Adrenal gland (tissue), 12 donors: Measurements from ENCODE around the gene RAD52. TPM values are rescaled to one million over a fixed set of nuclear protein-coding genes. Genes with fewer than 3 reads are reported as not detected.

Experiments used
- DNase-seq, 7 donors: peaks; one replicate each; pipeline ENCODE4 v3.0.0-alpha.2; 2019 to 2020
- H3K27ac ChIP-seq, 5 donors: fragments of 200-600 bp; sonication (generic) in 4 of 5; 1 replicate in 3 of 5; 2 replicates in 2 of 5; pipeline versions ENCODE4 v1.5.1 to v1.8.0; 2016 to 2020; ENCODE audit warnings: mild to moderate bottlenecking in 1 of 5
- H3K27me3 ChIP-seq: fragments of 200-600 bp; 2 replicates; pipeline ENCODE4 v1.8.0; 2021
- H3K36me3 ChIP-seq, 2 donors: fragments of 200-600 bp; replicated peaks in 1 of 2; 1 replicate in 1 of 2; 2 replicates in 1 of 2; pipeline versions ENCODE4 v1.5.1 to v1.8.0; 2018 to 2022
- H3K4me1 ChIP-seq, 2 donors: fragments of 200-600 bp; replicated peaks in 1 of 2; 1 replicate in 1 of 2; 2 replicates in 1 of 2; pipeline versions ENCODE4 v1.5.1 to v1.8.0; 2018 to 2021
- H3K4me3 ChIP-seq, 4 donors: fragments of 200-600 bp; sonication (generic) in 3 of 4; one replicate each; pipeline ENCODE4 v1.5.1; 2016 to 2018
- H3K9me3 ChIP-seq, 3 donors: fragments of 200-600 bp; sonication (generic) in 1 of 3; replicated peaks in 1 of 3; 1 replicate in 2 of 3; 2 replicates in 1 of 3; pipeline versions ENCODE4 v1.5.1 to v1.8.0; 2016 to 2021
- POLR2A ChIP-seq, 2 donors: fragments of 450-650 bp; IDR thresholded peaks; one replicate each; pipeline ENCODE4 v1.6.1; 2017; ENCODE audit warnings: antibody characterized with exemption in 2 of 2, mild to moderate bottlenecking in 2 of 2, moderate library complexity in 1 of 2
- WGBS, 4 donors: extraction: QIAGEN DNeasy Blood & Tissue Kit in 2 of 4; methylation state at CpG; one replicate each; pipeline versions ENCODE4 v1.1.5 to v1.1.7; 2013 to 2017; 5-methylcytosine and 5-hydroxymethylcytosine counted together
- intact Hi-C, 2 donors: fragments of 100-400 bp; cut with DNase I; formaldehyde crosslinking; loops; one replicate each; pipeline versions ENCODE4 v1.14.1 to v1.15.0; 2022 to 2023
- polyA plus RNA-seq, 3 donors: library from polyadenylated mRNA; stranded (reverse); fragments of 200-250 nt in 2 of 3; fragments of 350-450 nt in 1 of 3; fragmentation: Illumina TruSeq in 1 of 3; extraction: RNeasy Lipid Tissue Mini Kit (QIAGEN cat#74804) in 1 of 3; gene quantifications; one replicate each; pipeline ENCODE4 v1.2.3, GENCODE V29; 2013 to 2014
- total RNA-seq, 9 donors: library from RNA; depleted of rRNA in 4 of 9; stranded (reverse); fragments of >200 nt in 4 of 9; fragments of 120-200 nt in 1 of 9; fragmentation: NEBNext Ultra II Directional in 1 of 9; extraction: Animal tissue kit (Norgen Biotek cat#: 25700) in 1 of 9; gene quantifications; one replicate each; pipeline versions ENCODE4 v1.1.0 to v1.2.4, GENCODE V29; 2013 to 2023
- TF ChIP-seq, protein P1 (sequence below), 6 experiments: fragments of 450-650 bp in 4 of 6; fragments of 200-600 bp in 2 of 6; sonication (generic) in 1 of 6; IDR thresholded peaks; 1 replicate in 5 of 6; 2 replicates in 1 of 6; pipeline versions ENCODE4 v1.5.1 to v1.8.0; 2016 to 2021; ENCODE audit warnings: antibody characterized with exemption in 6 of 6, mild to moderate bottlenecking in 2 of 6, moderate library complexity in 1 of 6
- donor health status: healthy with polysubstance abuse.
- donor health status: Bipolar disorder and iron deficiency.
- donor health status: DM: yes; HTN: yes; CAD: no.
- donor health status: DM: no; HTN: no; CAD: no.
- donor health status: DM: no; HTN: no; CAD: no.
- donor health status: DM: yes; HTN: yes; CAD: no.

Gene RAD52
- total and polyA plus RNA-seq, 12 donors = 5.5 to 22.6 (median 11.2) TPM

DNA sequence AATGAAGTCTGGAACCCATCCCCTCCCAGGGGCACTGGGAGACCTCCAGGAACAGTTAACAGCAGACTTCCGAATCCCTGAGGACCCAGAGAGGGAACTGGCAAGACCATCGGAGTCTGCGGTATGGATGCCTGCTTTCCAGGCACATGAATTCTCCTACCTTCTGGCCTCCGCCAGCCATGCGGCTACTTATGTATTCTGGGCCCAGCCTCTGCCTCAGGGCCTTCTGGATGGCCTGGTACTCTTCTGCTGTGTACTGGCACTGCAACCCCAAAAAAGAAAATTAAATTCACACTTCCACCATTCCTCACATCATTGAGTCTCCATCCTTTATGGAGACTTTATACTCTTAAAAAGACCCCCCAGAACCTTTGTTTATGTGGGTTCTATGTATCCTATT, 18.4 kb downstream of the RAD52 start:
- H3K9me3 ChIP-seq = no peaks in the 10 kb centered on the region
- H3K4me3 ChIP-seq = no peak overlapping the region
- intact Hi-C loops = no loop called here
- H3K4me1 ChIP-seq = no peaks in the 10 kb centered on the region
- 95 to 99% (median 97%) methylated on average over 5 of the region's 5 CpGs for WGBS, 4 donors
- peaks cover 0 to 50% of the 10 kb centered on the region in 2 donors for H3K36me3 ChIP-seq
- TF ChIP-seq, protein P1, sequence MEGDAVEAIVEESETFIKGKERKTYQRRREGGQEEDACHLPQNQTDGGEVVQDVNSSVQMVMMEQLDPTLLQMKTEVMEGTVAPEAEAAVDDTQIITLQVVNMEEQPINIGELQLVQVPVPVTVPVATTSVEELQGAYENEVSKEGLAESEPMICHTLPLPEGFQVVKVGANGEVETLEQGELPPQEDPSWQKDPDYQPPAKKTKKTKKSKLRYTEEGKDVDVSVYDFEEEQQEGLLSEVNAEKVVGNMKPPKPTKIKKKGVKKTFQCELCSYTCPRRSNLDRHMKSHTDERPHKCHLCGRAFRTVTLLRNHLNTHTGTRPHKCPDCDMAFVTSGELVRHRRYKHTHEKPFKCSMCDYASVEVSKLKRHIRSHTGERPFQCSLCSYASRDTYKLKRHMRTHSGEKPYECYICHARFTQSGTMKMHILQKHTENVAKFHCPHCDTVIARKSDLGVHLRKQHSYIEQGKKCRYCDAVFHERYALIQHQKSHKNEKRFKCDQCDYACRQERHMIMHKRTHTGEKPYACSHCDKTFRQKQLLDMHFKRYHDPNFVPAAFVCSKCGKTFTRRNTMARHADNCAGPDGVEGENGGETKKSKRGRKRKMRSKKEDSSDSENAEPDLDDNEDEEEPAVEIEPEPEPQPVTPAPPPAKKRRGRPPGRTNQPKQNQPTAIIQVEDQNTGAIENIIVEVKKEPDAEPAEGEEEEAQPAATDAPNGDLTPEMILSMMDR (IDR thresholded peaks at IDR 0.05) = no peak
- TF ChIP-seq POLR2A (IDR thresholded peaks at IDR 0.05) = no peak
- H3K27me3 ChIP-seq = no peaks in the 10 kb centered on the region
- H3K27ac ChIP-seq = no peak overlapping the region
- no peak for DNase-seq

DNA sequence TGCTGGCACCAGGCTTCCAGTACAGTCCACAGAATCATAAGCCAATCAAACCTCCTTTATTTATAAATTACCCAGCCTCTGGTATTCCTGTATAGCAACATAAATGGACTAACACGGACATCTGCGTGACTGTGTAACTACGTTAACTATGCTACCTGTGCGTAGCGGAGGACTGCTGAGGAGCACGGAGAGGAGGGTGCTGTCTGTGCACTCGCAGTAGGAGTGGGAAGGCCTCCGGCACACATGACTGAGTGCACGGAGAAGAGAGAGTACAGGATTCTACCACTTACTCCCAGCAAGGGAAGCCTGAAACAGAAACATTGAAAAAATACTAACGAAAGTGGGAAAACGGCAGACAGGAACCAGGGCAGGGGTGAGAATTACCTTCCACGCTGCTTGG, 22.9 kb downstream of the RAD52 start:
- TF ChIP-seq, protein P1 (IDR thresholded peaks at IDR 0.05) = no peak
- TF ChIP-seq POLR2A (IDR thresholded peaks at IDR 0.05) = no peak
- H3K36me3 ChIP-seq = peaks cover 0 to 69% of the 10 kb centered on the region in 2 donors
- no peak overlapping the region for H3K4me3 ChIP-seq
- no peaks in the 10 kb centered on the region for H3K9me3 ChIP-seq
- no peaks in the 10 kb centered on the region for H3K4me1 ChIP-seq
- intact Hi-C loops = no loop called here
- no peak overlapping the region for H3K27ac ChIP-seq
- 86 to 94% (median 89%) methylated on average over 11 to 12 of the region's 12 CpGs for WGBS, 4 donors
- H3K27me3 ChIP-seq = no peaks in the 10 kb centered on the region
- DNase-seq = no peak

DNA sequence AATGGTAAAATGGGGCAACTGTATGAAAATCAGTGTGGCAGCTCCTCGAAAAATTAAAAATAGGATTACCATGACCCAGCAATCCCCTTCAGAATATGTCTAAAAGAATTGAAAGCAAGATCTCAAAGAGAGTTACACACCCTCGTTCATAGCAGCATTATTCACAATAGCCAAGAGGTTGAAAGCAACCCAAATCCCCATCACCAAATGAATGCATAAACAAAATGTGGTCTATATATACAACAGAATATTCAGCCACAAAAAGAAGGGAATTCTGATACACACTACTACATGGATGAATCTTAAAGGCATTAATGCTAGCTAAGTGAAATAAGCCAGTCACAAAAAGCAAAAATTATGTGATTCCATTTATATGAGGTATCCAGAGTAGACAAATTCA, 27.2 kb downstream of the RAD52 start:
- Histone ChIP-seq H3K4me3 (no peak overlapping the region), H3K36me3 (peaks cover 0 to 38% of the 10 kb centered on the region in 2 donors), H3K4me1 (no peaks in the 10 kb centered on the region), H3K9me3 (no peaks in the 10 kb centered on the region), H3K27me3 (no peaks in the 10 kb centered on the region), H3K27ac (no peak overlapping the region)
- WGBS, 4 donors = 82 to 94% (median 89%) methylated on average over 2 of the region's 2 CpGs
- TF ChIP-seq, protein P1 (IDR thresholded peaks at IDR 0.05) = no peak
- no peak for TF ChIP-seq POLR2A (IDR thresholded peaks at IDR 0.05)
- no peak for DNase-seq
- intact Hi-C loops = no loop called here

- no peaks in the 10 kb centered on the region for H3K9me3 ChIP-seq
- H3K36me3 ChIP-seq = peaks cover 0 to 37% of the 10 kb centered on the region in 2 donors
- no peaks in the 10 kb centered on the region for H3K4me1 ChIP-seq
- WGBS, 4 donors = 95 to 100% (median 97%) methylated on average over 1 of the region's 1 CpG
- intact Hi-C loops = no loop called here
- H3K27me3 ChIP-seq = no peaks in the 10 kb centered on the region
- DNase-seq = no peak
- TF ChIP-seq POLR2A (IDR thresholded peaks at IDR 0.05) = no peak
- TF ChIP-seq, protein P1 (IDR thresholded peaks at IDR 0.05) = no peak
- no peak overlapping the region for H3K27ac ChIP-seq
- H3K4me3 ChIP-seq = no peak overlapping the region
These were observed 28.8 kb downstream of the RAD52 start for GRCh38 chr12:920676-921075.
